HL-60 (cell line): ENCODE results near the gene HS3ST5.

Experiments
- CTCF ChIP-seq: IDR thresholded peaks from one replicate; pipeline ENCODE4 v1.5.1; 2011; ENCODE audit warnings: low read length, control low read depth, inconsistent platforms; ENCODE audit not compliant: insufficient read depth
- GABPA ChIP-seq: IDR thresholded peaks from 2 replicates; pipeline ENCODE4 v1.6.1; 2012; ENCODE audit warnings: low read depth
- POLR2AphosphoS5 ChIP-seq: IDR thresholded peaks from 2 replicates; pipeline ENCODE4 v1.6.1; 2012; ENCODE audit warnings: low read depth
- REST ChIP-seq: IDR thresholded peaks from 2 replicates; pipeline ENCODE4 v1.6.1; 2012; ENCODE audit warnings: low read depth; ENCODE audit not compliant: insufficient replicate concordance

- TF ChIP-seq REST = no peak
- TF ChIP-seq CTCF = no peak
- TF ChIP-seq POLR2AphosphoS5 = no peak
- no peak for TF ChIP-seq GABPA
Observed at GRCh38 chr6:114144887-114145851, 197.7 kb downstream of the HS3ST5 start.
